HUES48 (cell line): ENCODE results near the gene SMAP1.

Source experiments
- H3K27ac ChIP-seq: one replicate; pipeline ENCODE4 v1.7.0; 2013; ENCODE audit warnings: low read depth, low read length, inconsistent platforms
- H3K27me3 ChIP-seq: 2 replicates; pipeline ENCODE4 v1.6.1; 2013; ENCODE audit warnings: mild to moderate bottlenecking, low read length; ENCODE audit not compliant: control insufficient read depth, insufficient read depth
- H3K36me3 ChIP-seq: 2 replicates; pipeline ENCODE4 v1.6.1; 2013; ENCODE audit warnings: low read length; ENCODE audit not compliant: control insufficient read depth, insufficient read depth
- H3K4me1 ChIP-seq: 2 replicates; pipeline ENCODE4 v1.6.1; 2013; ENCODE audit warnings: mild to moderate bottlenecking, low read length; ENCODE audit not compliant: control insufficient read depth, insufficient read depth
- H3K4me3 ChIP-seq: 2 replicates; pipeline ENCODE4 v1.5.1; 2013; ENCODE audit warnings: mild to moderate bottlenecking, low read depth, low read length
- H3K9ac ChIP-seq: 2 replicates; pipeline ENCODE4 v1.6.1; 2013; ENCODE audit warnings: mild to moderate bottlenecking, low read depth, low read length, moderate library complexity
- H3K9me3 ChIP-seq: 2 replicates; pipeline ENCODE4 v1.6.1; 2013; ENCODE audit warnings: low read length; ENCODE audit not compliant: control insufficient read depth, insufficient read depth

The SMAP1 gene

DNA sequence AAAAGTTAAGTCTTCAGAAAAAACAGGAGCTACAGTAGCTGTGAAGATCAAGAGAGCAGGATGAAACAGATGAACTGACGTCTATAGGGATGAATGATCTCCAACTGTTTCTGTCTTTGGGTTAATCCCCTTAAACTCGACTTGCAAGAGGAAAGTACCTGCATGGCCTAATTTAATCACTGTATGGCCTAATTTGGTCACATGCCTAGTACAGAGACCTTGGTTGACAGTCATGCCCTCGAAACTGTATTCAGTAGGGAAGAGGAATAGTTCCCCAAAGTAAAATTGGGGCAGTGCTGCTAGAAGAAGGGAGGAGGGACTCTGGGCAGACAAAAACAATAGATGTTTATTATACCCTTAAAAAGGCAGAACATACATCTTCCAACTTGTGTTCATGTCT, 10.0 kb upstream of the SMAP1 start:
- no peaks in the 10 kb centered on the region for H3K9me3 ChIP-seq
- H3K27me3 ChIP-seq: no peaks in the 10 kb centered on the region
- no peak overlapping the region for H3K27ac ChIP-seq

DNA sequence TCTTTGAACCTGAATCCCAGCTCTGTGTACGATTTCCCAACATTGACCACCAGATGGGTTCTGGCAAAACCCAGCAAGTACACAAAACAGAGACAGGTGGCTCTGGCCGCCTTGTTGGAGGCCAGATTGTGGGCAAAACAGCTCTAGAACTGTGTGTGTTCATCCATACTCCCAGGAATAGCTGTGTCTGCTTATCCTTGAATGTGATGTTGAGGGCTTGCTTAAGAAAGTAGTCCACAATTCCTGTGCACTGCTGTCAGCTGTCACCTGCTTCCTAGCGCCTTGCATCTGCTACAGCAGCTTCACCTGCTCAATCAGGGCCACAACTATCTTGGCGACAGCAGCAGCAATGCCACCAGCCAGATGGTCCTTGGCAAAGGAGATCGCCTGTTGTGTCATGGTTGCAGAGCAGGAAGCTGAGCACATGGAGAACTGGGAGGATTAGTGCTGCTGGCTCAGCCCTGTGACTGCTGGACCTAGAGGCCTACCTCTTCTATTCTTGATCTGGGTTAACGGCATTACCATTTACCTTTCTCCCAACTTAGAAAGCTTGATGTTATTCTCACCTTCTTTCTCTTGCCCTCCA, 3.7 kb upstream of the SMAP1 start:
- Histone ChIP-seq H3K9me3 (no peaks in the 10 kb centered on the region), H3K4me3 (no peak overlapping the region), H3K27me3 (no peaks in the 10 kb centered on the region)

More for the DNA sequence above, 10.0 kb upstream of the SMAP1 start:
- Histone ChIP-seq H3K4me1 (no peaks in the 10 kb centered on the region), H3K4me3 (no peak overlapping the region), H3K9ac (no peak overlapping the region), H3K36me3 (no peaks in the 10 kb centered on the region)

DNA sequence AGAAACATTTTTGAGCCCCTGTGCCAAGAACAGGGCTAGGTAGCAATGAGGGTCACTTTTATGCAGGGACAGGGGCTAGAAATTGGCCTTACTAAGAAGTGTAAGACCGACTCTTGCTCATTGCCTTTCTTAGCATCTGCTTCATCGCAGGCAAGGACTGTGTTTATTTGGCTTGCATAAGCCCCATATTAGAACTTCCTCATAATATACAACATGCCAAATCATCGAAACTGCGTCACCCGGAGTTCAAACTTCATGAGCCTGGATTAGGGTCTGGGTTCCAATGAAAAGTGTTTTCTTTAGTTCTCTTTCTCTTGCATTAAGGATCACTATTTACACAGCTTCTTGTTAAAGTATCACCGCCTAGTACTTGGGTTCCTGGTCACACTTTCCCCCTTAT, 977 bp upstream of the SMAP1 start:
- H3K4me3 ChIP-seq: no peak overlapping the region

More for the DNA sequence above, 3.7 kb upstream of the SMAP1 start:
- H3K27ac ChIP-seq: no peak overlapping the region
- peaks cover 10% of the 10 kb centered on the region for H3K4me1 ChIP-seq
- no peaks in the 10 kb centered on the region for H3K36me3 ChIP-seq
- H3K9ac ChIP-seq: no peak overlapping the region

DNA sequence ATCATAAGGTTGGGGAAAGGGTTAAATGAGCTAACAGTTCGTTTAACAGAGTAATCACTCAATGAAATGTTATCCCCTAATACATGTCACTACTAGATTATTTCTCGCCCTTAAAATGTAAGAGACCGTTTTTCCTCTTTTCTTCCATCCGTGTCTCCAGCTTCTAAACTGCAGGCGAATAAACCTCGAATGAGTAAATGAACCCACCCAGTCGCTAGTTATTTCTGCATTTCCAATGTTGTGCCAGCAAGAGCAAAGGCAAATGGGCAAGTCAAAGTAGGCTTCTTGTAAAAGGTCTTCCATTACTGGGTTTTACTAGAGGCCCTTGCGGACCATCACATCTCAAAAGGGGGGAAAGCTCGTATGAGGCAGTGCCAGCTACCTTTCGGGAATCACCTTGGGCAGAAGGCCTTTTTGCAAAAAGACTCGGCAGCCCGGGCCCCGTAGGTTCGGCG, 400 bp upstream of the SMAP1 start:
- H3K9ac ChIP-seq: peak overlapping the region; percentile 60
- H3K27me3 ChIP-seq: no peaks in the 10 kb centered on the region
- H3K9me3 ChIP-seq: no peaks in the 10 kb centered on the region
- H3K36me3 ChIP-seq: no peaks in the 10 kb centered on the region
- peak overlapping the region; percentile 95 for H3K27ac ChIP-seq
- H3K4me1 ChIP-seq: peaks cover 17% of the 10 kb centered on the region
- peak overlapping the region; percentile 97 for H3K4me3 ChIP-seq

More for the DNA sequence above, 977 bp upstream of the SMAP1 start:
- H3K4me1 ChIP-seq: peaks cover 17% of the 10 kb centered on the region
- no peaks in the 10 kb centered on the region for H3K9me3 ChIP-seq
- H3K36me3 ChIP-seq: no peaks in the 10 kb centered on the region
- no peak overlapping the region for H3K9ac ChIP-seq
- no peak overlapping the region for H3K27ac ChIP-seq
- H3K27me3 ChIP-seq: no peaks in the 10 kb centered on the region

DNA sequence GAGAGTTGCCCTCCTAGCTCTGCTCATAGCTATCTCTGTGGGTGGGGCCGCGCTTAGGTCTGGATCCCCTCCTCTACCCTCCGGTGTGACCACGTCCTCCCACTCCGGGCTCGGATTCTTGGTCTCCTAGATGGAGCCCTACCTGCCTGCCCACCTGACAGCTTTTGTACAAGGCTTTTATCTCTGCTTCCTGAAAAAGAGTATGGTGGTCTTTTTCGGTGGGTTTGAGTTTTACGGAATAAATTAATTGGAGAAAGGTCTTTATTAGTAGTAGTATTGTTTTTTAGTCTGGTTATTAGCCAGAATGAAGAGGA, 773 bp downstream of the SMAP1 start:
- Histone ChIP-seq H3K9me3 (no peaks in the 10 kb centered on the region), H3K4me1 (peaks cover 27% of the 10 kb centered on the region), H3K27me3 (no peaks in the 10 kb centered on the region), H3K27ac (peak overlapping the region; percentile 95), H3K9ac (peak overlapping the region; percentile 91), H3K4me3 (peak overlapping the region; percentile 97), H3K36me3 (no peaks in the 10 kb centered on the region)

DNA sequence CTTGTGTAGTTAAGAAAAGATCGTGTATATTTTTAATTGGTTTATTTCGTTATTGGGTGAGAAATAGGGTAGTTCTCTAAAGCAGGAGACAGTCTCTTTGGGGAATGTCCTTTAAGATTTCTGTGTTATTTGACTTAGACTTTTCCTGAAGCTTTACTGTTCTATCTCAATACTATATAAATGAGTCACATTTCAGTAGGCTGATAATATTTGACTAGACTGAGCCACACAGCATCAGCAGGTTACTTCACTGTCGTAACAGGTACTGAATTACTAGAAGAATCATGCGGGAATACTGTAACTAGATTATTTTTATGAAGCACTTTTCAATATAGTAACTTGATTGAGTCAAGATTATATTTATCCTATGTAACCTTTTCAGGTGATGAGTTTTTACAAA, 1.4 kb downstream of the SMAP1 start:
- Histone ChIP-seq H3K27ac (no peak overlapping the region), H3K9ac (no peak overlapping the region), H3K36me3 (no peaks in the 10 kb centered on the region), H3K27me3 (no peaks in the 10 kb centered on the region), H3K9me3 (no peaks in the 10 kb centered on the region), H3K4me1 (peaks cover 34% of the 10 kb centered on the region), H3K4me3 (peak overlapping the region; percentile 97)

DNA sequence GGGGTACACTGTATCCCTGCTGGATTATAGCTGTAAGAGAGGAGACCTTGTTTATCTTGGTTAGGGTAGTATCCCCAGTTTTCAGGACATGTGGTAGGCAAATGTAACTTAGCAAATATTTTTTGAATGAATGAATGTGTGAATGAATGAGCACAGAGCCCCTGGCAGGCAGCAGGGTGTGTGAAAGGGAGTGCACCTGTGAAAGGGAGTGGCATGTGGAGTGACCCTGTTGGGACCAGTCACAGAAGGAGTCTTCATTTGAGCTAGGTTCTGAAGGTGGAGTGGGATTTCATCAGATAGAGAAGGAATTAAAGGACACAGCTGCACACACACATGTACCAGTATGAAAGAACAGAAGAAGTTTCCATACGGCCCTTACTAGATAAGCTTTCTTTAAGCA, 4.9 kb downstream of the SMAP1 start:
- peaks cover 27% of the 10 kb centered on the region for H3K4me1 ChIP-seq

DNA sequence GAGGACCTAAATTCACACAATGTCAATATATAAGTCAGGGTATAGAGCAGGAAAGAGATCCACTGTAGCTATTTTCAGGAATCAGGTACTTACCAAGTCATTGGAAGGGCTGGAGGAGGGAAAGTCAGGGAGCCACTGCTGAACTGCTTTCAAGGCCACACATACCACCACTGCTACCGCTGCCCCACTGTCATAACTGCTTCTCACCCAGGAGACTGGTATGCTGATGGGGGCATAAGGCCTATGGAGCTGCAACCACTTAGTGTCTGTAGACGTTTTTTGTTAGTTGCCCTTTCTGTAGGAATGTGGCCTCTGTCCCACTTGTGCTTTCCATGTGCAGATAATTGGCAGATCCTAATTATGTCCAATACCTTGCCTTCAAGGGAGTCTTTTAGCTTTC, 5.4 kb downstream of the SMAP1 start:
- Histone ChIP-seq H3K27ac (peak overlapping the region; percentile 33), H3K27me3 (no peaks in the 10 kb centered on the region), H3K9ac (no peak overlapping the region), H3K36me3 (no peaks in the 10 kb centered on the region), H3K4me3 (no peak overlapping the region), H3K4me1 (peaks cover 27% of the 10 kb centered on the region), H3K9me3 (no peaks in the 10 kb centered on the region)

More for the DNA sequence above, 4.9 kb downstream of the SMAP1 start:
- Histone ChIP-seq H3K27ac (no peak overlapping the region), H3K4me3 (no peak overlapping the region), H3K27me3 (no peaks in the 10 kb centered on the region), H3K9ac (no peak overlapping the region), H3K36me3 (no peaks in the 10 kb centered on the region), H3K9me3 (no peaks in the 10 kb centered on the region)

DNA sequence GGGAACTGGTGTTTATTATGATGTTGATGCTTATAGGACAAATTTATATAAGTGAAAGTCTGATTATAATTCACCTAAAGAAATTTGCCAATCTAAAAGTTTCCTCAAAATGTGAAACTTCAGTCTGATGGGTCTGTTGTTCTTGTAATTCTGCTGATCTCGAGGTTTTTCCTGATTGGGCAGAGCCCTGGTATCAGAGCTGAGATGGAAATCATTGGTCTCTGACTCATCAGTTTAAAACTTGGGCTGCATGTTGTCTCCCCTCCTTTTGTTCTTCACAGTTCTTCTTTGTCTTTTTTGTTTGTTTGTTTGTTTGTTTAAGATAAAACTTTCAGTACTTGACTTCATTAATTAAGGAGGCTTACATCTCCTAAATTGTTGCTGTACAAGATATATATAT, 5.9 kb downstream of the SMAP1 start:
- no peaks in the 10 kb centered on the region for H3K36me3 ChIP-seq
- H3K9ac ChIP-seq: no peak overlapping the region
- no peaks in the 10 kb centered on the region for H3K9me3 ChIP-seq
- no peak overlapping the region for H3K4me3 ChIP-seq
- no peaks in the 10 kb centered on the region for H3K27me3 ChIP-seq
- peak overlapping the region; percentile 33 for H3K27ac ChIP-seq
- H3K4me1 ChIP-seq: peaks cover 27% of the 10 kb centered on the region

DNA sequence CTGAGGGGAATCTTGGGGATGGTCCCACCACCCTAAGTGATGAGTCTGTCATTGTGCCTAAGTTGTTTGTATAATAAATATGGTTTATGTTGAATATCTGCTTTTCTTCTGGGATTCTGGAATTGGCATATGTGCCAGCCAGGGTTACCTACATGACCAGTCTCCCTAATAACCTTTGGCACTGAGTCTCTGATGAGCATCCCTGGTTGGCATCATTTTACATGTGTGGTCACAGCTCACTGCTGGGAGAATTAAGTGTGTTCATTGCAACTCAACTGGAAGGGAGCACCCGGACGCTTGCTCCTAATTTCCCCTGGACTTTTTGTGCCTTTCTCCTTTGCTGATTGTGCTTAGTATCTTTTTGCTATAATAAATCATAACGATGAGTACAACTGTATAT, 8.1 kb downstream of the SMAP1 start:
- Histone ChIP-seq H3K4me3 (no peak overlapping the region), H3K36me3 (no peaks in the 10 kb centered on the region), H3K27me3 (no peaks in the 10 kb centered on the region), H3K9me3 (no peaks in the 10 kb centered on the region), H3K27ac (no peak overlapping the region), H3K9ac (no peak overlapping the region), H3K4me1 (peaks cover 18% of the 10 kb centered on the region)

DNA sequence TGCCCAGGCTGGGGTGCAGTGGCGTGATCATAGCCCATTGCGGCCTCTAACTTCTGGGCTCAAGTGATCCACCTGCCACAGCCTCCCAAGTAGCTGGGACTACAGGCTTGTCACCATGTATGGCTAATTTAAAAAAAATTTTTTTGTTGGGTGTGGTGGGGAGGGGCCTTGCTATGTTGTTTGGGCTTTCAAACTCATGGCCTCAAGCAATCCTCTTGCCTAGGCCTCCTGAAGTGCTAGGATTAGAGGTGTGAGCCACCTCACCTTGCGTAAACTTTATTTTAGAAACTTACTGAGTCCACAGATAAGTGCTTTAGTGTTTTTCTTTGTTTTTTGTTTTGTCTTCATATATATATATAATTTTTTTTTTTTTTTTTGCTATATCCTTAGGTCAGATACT, 9.1 kb downstream of the SMAP1 start:
- no peak overlapping the region for H3K9ac ChIP-seq
- H3K4me3 ChIP-seq: no peak overlapping the region
- H3K9me3 ChIP-seq: no peaks in the 10 kb centered on the region
- H3K36me3 ChIP-seq: no peaks in the 10 kb centered on the region
- H3K27ac ChIP-seq: no peak overlapping the region
- no peaks in the 10 kb centered on the region for H3K27me3 ChIP-seq
- H3K4me1 ChIP-seq: peaks cover 21% of the 10 kb centered on the region

DNA sequence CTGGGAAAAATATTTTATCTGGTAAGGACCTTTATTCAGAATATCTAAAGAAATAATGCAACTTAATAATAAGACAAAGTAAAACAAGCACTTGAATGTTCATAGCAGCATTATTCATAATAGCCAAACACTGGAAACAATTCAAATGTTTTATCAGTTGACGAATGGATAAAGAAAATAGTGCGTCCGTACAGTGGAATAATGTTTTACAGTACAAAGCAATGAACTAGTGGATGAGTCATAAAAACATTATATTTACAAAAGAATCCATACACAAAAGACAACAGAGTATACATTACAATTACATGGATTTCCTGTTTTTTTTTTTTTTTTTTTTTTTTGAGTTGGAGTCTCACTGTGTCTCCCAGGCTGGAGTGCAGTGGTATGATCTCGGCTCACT, 12.7 kb downstream of the SMAP1 start:
- H3K4me3 ChIP-seq: no peak overlapping the region
- H3K4me1 ChIP-seq: peaks cover 18% of the 10 kb centered on the region
- no peaks in the 10 kb centered on the region for H3K36me3 ChIP-seq
- no peaks in the 10 kb centered on the region for H3K27me3 ChIP-seq
- H3K27ac ChIP-seq: no peak overlapping the region
- H3K9ac ChIP-seq: no peak overlapping the region
- no peaks in the 10 kb centered on the region for H3K9me3 ChIP-seq
